Stimulated activated CD8-positive, alpha-beta memory T cell treated with anti-CD3 and anti-CD28 coated beads, Interleukin-2, amount 100 ng/mL, for 1 hour (primary cell): ENCODE measurements around the gene TMEM87B.
"Not testable (repeated sequence)": the region's sequence is repeated elsewhere in the genome, so short reads cannot be mapped to it uniquely, and the experiment has no call there.

ENCODE experiments used
- DNase-seq, 2 donors: peaks; one replicate each; pipeline ENCODE4 v3.0.0-alpha.2; 2020; ENCODE audit warnings: low read depth in 2 of 2

Gene TMEM87B

DNA sequence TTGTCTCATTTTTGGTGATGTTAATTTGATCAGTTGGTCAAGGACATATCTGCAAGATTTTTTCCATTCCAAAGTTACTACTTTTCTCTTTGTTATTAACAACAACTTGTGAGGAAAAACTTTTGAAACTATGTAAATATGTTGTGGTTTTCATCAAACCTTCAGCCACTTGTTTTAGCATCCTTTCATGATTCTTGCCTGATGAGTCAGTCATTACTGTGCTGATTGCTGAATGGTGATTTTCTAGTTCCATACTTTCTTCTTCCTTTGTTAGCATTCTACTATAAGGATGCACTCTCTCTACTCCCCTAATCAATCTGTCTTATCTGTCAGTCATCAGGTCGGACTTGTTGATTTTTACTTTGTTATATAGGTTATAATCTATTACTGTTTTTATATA lies 10.9 kb downstream of the TMEM87B start:
- DNase-seq: no peak

DNA sequence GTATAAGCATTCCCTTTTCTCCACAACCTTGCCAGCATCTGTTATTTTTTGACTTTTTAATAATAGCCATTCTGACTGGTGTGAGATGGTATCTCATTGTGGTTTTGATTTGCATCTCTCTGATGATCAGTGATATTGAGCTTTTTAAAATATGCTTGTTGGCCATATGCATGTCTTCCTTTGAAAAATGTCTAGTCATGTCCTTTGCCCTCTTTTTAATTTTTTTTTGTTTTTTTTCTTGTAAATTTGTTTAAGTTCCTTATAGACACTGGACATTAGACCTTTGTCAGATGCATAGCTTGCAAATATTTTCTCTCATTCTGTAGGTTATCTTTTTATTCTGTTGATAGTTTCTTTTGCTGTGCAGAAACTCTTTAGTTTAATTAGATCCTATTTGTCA lies 14.7 kb downstream of the TMEM87B start:
- DNase-seq: not testable (repeated sequence)

GRCh38 chr2:112073875-112074274 lies 18.8 kb downstream of the TMEM87B start:
- DNase-seq: no peak

DNA sequence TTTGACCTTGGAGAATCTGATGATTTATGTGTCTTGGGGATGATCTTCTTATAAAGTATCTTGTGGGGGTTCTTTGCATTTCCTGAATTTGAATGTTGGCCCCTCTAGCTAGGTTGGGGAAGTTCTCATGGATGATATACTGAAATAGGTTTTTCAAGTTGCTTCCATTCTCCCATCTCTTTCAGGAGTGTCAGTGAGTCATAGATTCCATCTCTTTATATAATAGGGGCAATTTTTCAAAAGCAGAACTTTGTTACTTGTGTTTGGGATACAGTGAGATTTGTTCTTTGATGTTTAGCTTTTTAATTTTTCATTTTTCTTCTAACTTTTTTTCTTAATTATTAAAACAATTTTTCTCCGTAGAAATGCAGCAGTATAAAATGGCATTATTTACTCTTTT lies 19.4 kb downstream of the TMEM87B start:
- no peak for DNase-seq

DNA sequence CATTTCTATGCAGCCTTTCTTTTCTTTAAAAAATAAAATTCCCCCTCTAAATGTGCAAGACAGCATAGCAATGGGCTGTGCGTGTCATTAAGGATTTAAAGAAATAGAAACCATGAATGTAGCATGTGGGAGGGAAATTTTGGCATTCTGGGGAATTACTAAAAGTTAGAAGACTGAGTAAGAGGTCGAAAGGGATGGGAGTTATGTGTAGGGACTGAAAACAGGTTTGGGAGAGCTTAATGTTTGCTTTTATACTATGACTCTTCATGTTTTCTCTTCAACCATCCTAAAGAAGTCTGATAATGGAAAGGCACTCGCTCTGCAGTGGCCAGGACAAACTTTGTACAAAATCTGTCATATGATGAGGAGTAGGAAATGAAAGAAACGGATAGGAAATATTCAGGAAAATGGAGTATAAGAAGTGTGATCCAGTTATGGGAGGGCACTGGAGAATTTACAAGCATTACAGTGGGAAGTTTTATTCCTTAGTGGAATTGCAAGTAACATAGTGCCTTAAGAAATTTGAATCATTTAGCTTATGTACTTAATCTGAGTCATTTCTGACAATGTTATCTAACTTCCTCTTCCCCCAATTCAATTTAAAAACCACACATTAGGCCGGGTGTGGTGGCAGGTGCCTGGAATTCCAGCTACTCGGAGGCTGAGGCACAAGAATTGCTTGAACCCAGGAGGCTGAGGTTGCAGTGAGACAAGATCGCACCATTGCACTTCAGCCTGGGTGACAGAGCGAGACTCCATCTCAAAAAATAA lies 20.6 kb downstream of the TMEM87B start:
- DNase-seq: no peak

DNA sequence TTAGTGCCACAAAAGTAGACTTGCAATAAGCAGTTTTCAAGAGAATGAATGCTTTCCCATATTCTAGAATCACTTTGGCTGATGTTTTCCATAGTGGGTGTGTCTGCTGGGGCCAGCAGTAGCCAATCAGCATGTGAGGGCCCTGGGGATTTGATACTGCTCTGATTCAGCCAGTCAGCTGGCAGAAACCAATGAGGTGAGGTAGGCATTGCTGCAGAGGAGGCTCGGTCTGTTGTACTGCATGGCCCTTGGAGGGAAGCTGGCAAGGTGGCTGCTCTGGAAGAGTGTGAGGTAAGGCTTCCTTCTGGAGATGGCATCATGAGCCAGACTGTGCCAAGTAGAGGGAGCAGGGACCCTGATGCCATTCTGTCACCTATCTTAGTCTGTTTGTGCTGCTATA lies 22.7 kb downstream of the TMEM87B start:
- DNase-seq: no peak

DNA sequence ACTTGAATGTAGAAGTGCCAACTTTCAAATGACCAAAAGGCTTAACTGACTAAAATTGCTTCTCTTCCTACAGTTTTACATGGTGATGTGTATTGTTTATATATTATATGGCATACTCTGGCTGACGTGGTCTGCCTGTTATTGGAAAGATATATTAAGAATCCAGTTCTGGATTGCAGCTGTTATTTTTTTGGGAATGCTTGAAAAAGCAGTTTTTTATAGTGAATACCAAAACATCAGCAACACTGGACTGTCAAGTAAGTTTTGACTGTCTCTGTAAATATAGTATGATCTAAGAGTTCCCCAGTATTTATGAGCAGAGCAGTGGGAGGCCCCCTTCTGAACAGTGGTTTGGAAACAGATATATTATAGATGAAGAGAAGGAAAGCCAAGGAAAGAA lies 26.2 kb downstream of the TMEM87B start:
- DNase-seq: no peak

- no peak for DNase-seq
Measured at GRCh38 chr2:112084689-112085374, 29.8 kb downstream of the TMEM87B start.

DNA sequence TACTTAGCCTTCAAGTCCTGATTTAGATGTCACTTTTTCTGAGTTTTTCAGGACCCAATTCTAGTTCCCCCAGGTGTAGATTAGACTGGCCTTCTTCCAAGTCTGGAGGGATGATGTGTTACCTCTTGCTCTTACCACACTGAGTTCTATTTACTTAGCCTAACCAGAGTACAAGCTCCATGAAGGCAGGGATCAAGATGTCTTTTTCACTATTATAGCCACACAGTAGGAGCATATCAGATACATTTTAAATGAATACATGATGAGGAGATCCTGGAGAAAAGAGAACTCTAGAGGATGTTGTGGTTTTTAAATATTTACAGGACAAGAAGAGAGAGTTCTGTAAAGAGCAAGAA lies 30.3 kb downstream of the TMEM87B start:
- DNase-seq: no peak

GRCh38 chr2:112085916-112086669 lies 31.0 kb downstream of the TMEM87B start:
- no peak for DNase-seq

DNA sequence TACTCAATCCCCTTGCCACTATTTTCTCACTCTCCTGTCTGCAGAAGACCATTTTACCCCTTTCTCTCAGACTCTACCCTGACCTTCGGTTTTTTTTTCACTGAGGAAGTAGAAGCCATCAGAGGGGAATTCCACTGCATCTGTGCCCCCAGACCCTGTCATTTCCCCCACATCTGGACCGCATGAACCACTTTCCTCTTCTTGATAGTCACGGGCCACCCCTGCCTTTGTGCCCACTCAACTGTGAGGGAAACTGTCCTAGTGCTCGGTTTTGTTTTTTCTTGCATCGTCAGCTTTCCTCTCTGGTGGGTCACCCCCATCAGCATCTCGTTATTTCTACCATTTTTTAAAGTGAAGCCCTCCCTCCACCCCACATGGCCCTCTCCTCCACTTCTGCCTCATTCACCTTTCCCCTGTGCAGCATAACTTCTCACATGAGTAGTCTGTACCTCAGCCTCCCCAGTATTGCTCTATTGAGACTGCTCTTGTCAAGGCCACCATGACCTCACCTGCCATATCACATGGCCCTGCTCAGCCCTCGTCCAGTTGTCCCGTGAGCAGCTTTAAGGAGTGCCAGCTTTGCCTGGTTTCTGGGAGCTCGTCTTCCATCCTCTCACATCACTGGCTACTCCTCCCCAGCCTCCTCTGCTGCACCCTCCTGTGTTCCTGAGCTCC lies 32.4 kb downstream of the TMEM87B start:
- DNase-seq: no peak

DNA sequence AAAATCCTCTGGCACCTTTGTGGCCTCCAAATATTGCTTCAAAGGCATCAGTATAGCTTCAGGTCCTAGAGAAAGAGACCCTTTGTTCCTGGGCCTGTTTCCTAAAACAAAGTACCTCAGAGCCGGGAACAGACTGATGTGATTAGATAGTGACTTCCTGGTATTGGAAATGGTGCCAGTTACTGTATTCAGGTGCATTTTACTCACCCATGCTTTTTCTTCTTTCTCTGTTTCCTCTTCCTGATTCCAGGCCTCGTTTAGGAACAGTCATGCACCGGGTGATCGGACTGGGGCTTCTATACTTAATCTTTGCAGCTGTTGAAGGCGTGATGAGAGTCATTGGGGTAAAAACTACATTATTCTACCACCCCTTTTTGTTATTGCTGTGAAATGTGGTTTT lies 34.3 kb downstream of the TMEM87B start:
- DNase-seq: no peak

DNA sequence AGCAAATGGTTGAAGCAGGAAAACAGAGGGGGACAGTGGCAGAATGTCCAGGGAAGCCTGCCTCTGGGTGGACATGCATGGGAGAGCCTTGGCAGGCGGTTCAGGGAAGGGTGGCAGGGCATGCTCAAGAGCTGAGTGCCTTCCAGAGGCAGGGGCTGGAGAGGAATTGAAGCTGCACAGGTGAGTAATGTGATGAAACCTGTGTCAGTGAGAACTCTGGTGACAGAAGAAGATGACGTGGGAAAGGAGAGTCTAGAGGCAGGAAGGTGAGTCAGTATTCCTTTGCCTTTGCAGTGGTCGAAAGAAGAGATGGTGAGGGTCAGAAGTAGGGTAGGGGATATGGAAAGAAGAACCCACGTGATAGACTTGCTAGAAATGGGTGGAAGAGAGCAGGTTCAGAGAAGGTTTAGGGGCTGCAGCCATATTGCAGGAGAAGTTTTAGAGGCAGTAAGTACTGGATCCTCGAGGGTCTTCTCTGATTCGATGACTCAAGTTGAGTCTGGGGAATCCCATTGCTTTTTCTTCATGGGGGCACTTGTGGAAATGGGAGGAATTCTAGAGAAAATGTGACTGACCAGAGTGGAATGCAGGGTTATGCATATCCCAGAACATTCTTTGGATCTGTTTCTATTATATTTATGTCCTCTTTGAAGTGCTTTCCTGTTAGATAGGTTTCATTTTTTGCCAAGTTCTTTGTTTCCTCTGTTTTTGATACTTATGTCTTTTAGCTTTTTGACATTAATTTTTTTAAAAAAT lies 37.4 kb downstream of the TMEM87B start:
- DNase-seq: no peak

DNA sequence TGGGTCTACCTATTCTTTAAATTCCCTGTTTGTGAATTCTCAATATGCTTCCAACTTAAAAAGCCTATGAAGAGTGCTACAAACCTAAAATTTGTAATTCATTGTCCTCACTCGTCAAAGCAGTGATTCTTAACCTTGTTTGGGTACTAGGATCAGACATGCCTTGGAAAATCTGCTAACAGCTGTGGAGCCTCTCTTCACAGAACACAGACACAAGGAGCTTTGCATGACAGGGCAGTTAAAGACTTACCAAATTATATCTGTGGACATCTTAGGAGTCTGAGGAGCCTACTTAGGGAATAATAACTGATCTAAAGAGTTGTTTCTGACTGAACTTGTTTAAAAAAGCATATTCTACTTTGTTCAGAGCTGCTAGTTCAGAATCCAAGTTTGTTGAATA lies 38.1 kb downstream of the TMEM87B start:
- no peak for DNase-seq

DNA sequence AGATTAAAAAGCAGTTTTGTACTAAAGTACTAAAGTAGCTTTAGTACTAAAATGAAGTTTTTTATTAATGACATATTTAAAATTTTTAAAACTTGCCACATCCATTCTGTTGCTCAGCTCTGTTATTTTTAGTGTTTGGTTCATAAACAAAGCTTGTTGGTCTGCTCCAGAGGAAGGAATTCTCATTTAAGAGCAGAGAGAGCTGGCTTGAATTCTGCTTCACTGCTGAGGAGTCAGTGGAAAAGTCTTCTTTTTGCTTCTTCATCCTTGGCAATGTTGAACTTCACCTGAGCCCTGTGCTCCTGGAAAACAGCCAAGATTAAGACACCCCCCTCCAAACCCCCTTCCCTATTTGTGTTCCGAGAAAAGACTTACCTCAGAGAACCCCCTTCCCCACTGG lies 40.6 kb downstream of the TMEM87B start:
- no peak for DNase-seq

GRCh38 chr2:112096098-112096497 lies 41.0 kb downstream of the TMEM87B start:
- DNase-seq: no peak

DNA sequence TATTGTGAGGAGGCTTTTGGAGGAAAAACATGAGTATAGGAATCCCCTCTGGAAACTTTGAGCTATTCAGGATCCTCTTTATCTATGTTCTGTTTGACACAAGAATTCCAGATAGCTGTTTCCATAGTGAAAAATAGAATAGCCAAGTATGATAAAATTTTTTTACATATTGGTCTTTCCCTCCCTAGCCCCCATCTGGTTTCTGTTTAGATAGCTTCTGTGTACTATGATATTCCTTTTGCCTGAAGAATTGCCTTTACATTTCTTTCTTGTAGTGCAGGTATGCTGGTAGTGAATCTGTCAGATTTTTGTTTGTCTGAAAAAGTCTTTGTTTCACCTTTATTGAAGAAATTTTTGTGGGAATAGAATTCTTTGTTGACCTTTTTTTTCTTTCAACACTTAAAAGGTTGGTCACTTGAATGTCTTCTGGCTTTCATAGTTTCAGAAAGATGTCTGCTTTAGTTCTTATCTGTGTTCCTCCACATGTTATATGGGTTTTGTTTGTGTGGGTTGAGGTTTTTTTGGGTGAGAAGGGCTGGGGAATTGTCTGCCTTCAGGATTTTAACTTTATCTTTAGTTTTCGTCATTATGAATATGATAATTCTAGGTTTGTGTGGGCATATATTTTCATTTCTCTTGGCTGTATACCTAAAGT lies 53.2 kb downstream of the TMEM87B start:
- no peak for DNase-seq

- DNase-seq: no peak
Measured at GRCh38 chr2:112109278-112109677, 54.2 kb downstream of the TMEM87B start.

- DNase-seq: no peak
Measured at GRCh38 chr2:112110966-112111365, 55.9 kb downstream of the TMEM87B start.

- not testable (repeated sequence) for DNase-seq
Measured at GRCh38 chr2:112113354-112113753, 58.3 kb downstream of the TMEM87B start.

GRCh38 chr2:112118148-112118547 lies 63.1 kb downstream of the TMEM87B start:
- no peak for DNase-seq
